ENCODE data around the gene MFAP3L. TPM values are rescaled to one million over a fixed set of nuclear protein-coding genes. Genes with fewer than 3 reads are reported as not detected.

MFAP3L gene
- total RNA-seq, 6 experiments from 2014 or later: 0.94 to 6.4 (median 2.1) TPM

- no peak for TF ChIP-seq CTCF (IDR thresholded peaks at IDR 0.05)
- no peak for DNase-seq
- no peaks in the 10 kb centered on the region for H3K36me3 Mint-ChIP-seq (ENCODE audit: low read depth)
- H3K9me3 Mint-ChIP-seq: peaks cover under 1% of the 10 kb centered on the region; the same call in 1 of the 2 replicates
- H3K4me1 Mint-ChIP-seq (ENCODE audit: low read depth): peaks cover under 1% of the 10 kb centered on the region
- H3K27ac Mint-ChIP-seq: no peak overlapping the region
- peaks cover 25% of the 10 kb centered on the region for H3K27me3 Mint-ChIP-seq (ENCODE audit: insufficient read depth)
- H3K4me3 Mint-ChIP-seq: no peak overlapping the region
Observed at GRCh38 chr4:170022211-170022610, 4.0 kb downstream of the MFAP3L start.

GRCh38 chr4:170017252-170017651, 8.9 kb downstream of the MFAP3L start:
- Mint-ChIP-seq H3K27me3 (ENCODE audit: insufficient read depth) (peaks cover 22% of the 10 kb centered on the region), H3K36me3 (ENCODE audit: low read depth) (no peaks in the 10 kb centered on the region), H3K4me3 (no peak overlapping the region), H3K9me3 (no peaks in the 10 kb centered on the region), H3K4me1 (ENCODE audit: low read depth) (peaks cover 21% of the 10 kb centered on the region), H3K27ac (no peak overlapping the region)
- DNase-seq: no peak
- no peak for TF ChIP-seq CTCF (IDR thresholded peaks at IDR 0.05)

- Mint-ChIP-seq H3K36me3 (ENCODE audit: low read depth) (no peaks in the 10 kb centered on the region), H3K4me1 (ENCODE audit: low read depth) (peaks cover 21% of the 10 kb centered on the region), H3K4me3 (no peak overlapping the region), H3K27ac (no peak overlapping the region), H3K27me3 (ENCODE audit: insufficient read depth) (peaks cover 16% of the 10 kb centered on the region), H3K9me3 (no peaks in the 10 kb centered on the region)
- no peak for DNase-seq
- TF ChIP-seq CTCF (IDR thresholded peaks at IDR 0.05): no peak
Observed at GRCh38 chr4:170015285-170015684, 10.9 kb downstream of the MFAP3L start.

GRCh38 chr4:170014359-170015011, 11.7 kb downstream of the MFAP3L start:
- Mint-ChIP-seq H3K4me3 (no peak overlapping the region; the same call in 1 of the 2 replicates), H3K36me3 (ENCODE audit: low read depth) (no peaks in the 10 kb centered on the region), H3K4me1 (ENCODE audit: low read depth) (peaks cover 21% of the 10 kb centered on the region), H3K27me3 (ENCODE audit: insufficient read depth) (peaks cover 10% of the 10 kb centered on the region; the same call in 1 of the 2 replicates), H3K27ac (no peak overlapping the region), H3K9me3 (no peaks in the 10 kb centered on the region)
- DNase-seq: no peak
- no peak for TF ChIP-seq CTCF (IDR thresholded peaks at IDR 0.05)

GRCh38 chr4:170012629-170012958, 13.6 kb downstream of the MFAP3L start:
- H3K4me1 Mint-ChIP-seq (ENCODE audit: low read depth): peaks cover 34% of the 10 kb centered on the region
- no peaks in the 10 kb centered on the region for H3K9me3 Mint-ChIP-seq
- no peak overlapping the region for H3K27ac Mint-ChIP-seq
- no peaks in the 10 kb centered on the region; the same call in none of the 2 replicates for H3K27me3 Mint-ChIP-seq (ENCODE audit: insufficient read depth)
- no peak for TF ChIP-seq CTCF (IDR thresholded peaks at IDR 0.05)
- DNase-seq: no peak
- no peak overlapping the region for H3K4me3 Mint-ChIP-seq
- H3K36me3 Mint-ChIP-seq (ENCODE audit: low read depth): no peaks in the 10 kb centered on the region
